GM12874 (cell line): ENCODE measurements around the gene CST9L.

ENCODE experiments used
- TF ChIP-seq, protein P1 (sequence below): IDR thresholded peaks from 2 replicates; pipeline ENCODE4 v1.5.1; 2011; ENCODE audit warnings: low read depth, mild to moderate bottlenecking, control low read depth, low read length, moderate library complexity; ENCODE audit not compliant: insufficient read depth

CST9L gene

DNA sequence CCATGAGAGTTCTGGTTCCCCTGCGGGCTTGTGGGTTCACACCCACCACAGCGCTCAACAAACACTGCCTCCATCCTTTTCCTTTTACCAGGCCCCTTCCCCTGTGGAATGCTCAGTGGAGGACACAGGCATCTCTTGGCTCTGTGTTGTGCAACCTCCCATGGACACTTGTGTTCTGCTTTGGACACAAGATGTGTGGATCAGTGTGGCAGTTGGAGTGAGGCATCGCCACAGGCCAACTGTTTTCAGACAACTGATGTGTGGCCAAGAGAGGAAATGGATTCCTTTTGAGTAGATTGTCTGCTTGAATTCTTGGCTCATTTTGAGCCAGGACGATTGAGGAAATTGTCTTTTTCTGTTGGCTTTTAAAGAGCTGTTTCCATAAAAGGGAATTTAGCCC is 50.6 kb downstream of the CST9L start:
- TF ChIP-seq, protein P1, sequence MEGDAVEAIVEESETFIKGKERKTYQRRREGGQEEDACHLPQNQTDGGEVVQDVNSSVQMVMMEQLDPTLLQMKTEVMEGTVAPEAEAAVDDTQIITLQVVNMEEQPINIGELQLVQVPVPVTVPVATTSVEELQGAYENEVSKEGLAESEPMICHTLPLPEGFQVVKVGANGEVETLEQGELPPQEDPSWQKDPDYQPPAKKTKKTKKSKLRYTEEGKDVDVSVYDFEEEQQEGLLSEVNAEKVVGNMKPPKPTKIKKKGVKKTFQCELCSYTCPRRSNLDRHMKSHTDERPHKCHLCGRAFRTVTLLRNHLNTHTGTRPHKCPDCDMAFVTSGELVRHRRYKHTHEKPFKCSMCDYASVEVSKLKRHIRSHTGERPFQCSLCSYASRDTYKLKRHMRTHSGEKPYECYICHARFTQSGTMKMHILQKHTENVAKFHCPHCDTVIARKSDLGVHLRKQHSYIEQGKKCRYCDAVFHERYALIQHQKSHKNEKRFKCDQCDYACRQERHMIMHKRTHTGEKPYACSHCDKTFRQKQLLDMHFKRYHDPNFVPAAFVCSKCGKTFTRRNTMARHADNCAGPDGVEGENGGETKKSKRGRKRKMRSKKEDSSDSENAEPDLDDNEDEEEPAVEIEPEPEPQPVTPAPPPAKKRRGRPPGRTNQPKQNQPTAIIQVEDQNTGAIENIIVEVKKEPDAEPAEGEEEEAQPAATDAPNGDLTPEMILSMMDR, result no peak

DNA sequence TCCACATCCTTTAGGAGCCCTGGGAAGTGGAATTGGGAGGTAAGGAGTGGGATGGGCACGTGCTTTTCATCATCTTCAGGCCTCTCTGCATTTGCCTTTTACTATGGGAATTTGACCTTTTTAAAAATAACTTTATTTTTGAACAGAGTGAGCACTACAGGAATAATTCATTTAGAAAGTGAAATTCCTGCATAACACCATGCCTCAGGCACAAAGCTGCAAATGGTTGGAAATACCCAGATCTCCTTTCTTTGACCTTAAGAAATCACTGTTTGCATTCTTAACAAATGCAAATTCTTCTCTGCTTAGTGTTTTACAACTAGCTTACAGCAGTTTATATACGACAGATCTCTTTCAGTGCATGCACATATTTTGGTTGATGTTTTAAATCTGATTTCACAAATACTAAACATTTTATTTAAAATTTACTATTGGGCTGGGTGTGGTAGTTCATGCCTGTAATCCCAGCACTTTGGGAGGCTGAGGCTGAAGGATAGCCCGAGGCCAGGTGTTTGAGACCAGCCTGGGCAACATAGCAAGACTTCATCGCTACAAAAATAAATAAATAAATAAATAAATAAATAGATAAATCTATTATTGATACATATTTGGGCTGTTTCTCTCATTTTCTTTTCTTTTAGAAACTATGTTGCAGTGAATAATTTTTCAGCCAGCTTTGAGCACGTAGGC is 52.9 kb downstream of the CST9L start:
- TF ChIP-seq, protein P1, result no peak

DNA sequence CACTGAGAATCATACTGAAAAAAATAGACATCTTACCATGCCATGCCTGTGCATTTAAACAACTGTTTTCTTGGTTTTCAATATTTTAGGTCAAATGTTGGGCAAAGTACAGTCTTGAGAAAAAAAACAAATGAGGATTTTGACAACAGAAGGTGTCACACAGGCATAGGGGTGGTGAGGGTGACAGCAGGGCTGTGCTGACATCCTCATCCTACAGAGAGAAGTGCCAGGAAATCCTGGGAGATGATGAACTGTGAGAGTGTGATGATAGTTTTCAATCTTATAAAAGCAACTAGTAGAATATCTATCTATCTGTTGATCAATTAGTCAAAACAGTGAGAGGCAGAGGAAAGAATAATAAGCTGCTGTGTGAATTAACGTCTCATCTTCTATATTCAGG is 53.4 kb downstream of the CST9L start:
- TF ChIP-seq, protein P1, result no peak
